GM12872 (cell line): ENCODE data around the gene ANTXRL.

Experiments used
- TF ChIP-seq, protein P1 (sequence below): IDR thresholded peaks from 3 replicates; pipeline ENCODE4 v1.5.1; 2011; ENCODE audit warnings: low read depth, mild to moderate bottlenecking, low read length, moderate library complexity; ENCODE audit not compliant: insufficient read depth

The ANTXRL gene

GRCh38 chr10:46323176-46323575, 36.4 kb downstream of the ANTXRL start:
- TF ChIP-seq, protein P1, sequence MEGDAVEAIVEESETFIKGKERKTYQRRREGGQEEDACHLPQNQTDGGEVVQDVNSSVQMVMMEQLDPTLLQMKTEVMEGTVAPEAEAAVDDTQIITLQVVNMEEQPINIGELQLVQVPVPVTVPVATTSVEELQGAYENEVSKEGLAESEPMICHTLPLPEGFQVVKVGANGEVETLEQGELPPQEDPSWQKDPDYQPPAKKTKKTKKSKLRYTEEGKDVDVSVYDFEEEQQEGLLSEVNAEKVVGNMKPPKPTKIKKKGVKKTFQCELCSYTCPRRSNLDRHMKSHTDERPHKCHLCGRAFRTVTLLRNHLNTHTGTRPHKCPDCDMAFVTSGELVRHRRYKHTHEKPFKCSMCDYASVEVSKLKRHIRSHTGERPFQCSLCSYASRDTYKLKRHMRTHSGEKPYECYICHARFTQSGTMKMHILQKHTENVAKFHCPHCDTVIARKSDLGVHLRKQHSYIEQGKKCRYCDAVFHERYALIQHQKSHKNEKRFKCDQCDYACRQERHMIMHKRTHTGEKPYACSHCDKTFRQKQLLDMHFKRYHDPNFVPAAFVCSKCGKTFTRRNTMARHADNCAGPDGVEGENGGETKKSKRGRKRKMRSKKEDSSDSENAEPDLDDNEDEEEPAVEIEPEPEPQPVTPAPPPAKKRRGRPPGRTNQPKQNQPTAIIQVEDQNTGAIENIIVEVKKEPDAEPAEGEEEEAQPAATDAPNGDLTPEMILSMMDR: no peak

DNA sequence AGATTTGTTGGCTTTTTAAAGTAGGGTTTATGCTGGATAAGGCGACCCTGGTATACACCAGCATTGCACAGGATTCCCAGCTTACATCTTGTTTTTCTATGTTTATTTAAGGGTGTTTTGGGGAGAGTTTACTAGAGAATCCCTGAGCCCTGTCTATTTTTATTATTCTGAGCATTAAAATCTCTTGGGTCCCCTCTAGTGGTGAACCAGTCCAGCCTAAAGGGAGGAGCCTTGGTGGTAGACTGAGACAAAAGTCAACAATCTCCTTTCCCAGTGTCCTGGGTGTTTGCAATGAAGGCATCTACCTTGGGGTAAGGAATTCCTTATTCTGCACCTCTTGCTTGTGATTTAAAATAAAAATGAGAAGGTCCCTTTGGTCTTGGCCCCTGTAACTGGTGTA, 38.2 kb downstream of the ANTXRL start:
- TF ChIP-seq, protein P1: no peak

DNA sequence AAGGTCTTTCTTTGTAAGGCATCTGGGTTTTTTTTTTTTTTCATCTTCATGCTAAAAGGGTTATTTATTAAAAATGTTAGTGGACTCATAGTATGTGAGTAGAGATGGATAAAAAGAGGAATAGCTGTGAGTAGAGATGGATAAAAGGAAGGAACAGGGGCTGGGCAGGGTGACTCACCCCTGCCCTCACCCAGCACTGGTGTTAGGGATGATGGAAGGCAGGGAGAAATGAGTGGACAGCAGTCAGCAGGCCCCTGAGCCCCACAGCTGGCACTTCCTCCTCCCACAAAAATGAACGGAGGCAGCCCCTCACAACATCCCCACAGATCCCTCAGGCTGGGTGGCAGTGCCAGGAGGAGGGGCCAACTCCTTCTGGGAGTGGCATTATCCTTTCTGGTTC, 39.3 kb downstream of the ANTXRL start:
- TF ChIP-seq, protein P1: no peak

- TF ChIP-seq, protein P1: no peak
These were observed 40.2 kb downstream of the ANTXRL start for GRCh38 chr10:46326971-46327370.

GRCh38 chr10:46327685-46328084, 40.9 kb downstream of the ANTXRL start:
- TF ChIP-seq, protein P1: no peak

DNA sequence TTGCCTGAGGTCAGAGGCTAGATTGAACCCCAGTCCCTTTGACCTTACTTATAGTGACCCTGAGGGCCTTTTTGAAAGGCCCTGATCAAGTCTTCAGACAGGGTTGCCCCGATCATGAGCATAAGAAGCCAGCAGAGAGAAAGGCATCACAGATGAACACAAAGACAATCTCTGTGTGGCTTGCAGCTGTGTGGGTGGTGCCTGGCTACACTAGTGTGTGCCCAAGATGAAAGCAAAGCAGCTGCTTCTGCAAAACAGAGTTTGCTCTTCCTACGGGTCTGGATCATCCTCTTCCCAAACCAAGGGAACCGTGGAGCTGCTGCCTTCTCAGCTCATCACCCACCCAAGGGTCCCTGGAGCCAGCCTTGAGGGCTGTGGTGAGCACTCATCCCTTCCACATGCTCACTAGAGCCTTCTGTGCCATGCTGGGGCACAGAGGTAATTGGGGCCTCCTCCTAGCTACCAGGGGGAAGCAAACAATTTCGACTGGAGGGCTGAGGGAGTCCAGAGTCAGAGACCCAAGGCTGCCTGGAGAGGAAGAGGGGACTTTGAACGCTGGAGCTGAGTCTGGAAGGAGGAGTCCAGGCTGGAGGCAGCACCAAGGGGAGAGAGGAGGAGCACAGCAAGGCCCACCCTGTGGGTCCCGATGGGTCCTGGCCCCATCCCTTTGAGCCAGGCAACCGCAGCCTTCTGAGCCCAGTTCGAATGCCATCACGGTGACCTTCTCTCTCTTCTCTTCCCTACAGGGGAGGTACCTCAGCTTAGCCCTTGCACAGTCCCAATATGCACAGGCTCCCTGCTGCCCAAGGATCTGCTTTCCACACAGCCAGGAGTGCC, 42.3 kb downstream of the ANTXRL start:
- TF ChIP-seq, protein P1: no peak

DNA sequence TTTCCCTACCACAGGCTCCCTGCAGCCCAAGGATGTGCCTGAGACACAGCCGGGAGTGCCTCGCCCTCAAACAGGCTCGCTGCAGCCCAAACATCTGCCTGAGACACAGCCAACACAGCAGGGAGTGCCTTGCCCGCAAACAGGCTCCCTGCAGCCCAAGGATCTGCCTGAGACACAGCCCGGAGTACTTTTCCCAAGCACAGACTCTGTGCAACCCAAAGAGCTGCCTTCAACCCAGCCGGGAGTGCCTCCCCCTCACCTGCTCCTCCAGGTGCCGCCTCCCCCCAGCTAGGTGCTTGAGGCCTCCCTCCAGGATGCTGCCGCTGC, 42.9 kb downstream of the ANTXRL start:
- TF ChIP-seq, protein P1: no peak

GRCh38 chr10:46330894-46331293, 44.1 kb downstream of the ANTXRL start:
- TF ChIP-seq, protein P1: no peak
